Upper lobe of right lung (tissue), 1 donor: ENCODE measurements around the gene TBC1D1. TPM values are rescaled to one million over a fixed set of nuclear protein-coding genes. Genes with fewer than 3 reads are reported as not detected.
A peak's percentile ranks its signal among the peaks of the same experiment; 100 is the strongest.

Experiments
- ATAC-seq: fragments of 200-7000 bp; cut with Tn5 transposase; one replicate; pipeline ENCODE4 v1.9.1; 2020; ENCODE audit warnings: mild to moderate bottlenecking, moderate library complexity
- DNase-seq: peaks from one replicate; pipeline ENCODE4 v3.0.0-alpha.2; 2020
- H3K27ac ChIP-seq: fragments of 200-600 bp; one replicate; pipeline ENCODE4 v1.8.0; 2022
- H3K27me3 ChIP-seq: fragments of 200-600 bp; one replicate; pipeline ENCODE4 v1.8.0; 2022; ENCODE audit warnings: mild to moderate bottlenecking
- H3K36me3 ChIP-seq: fragments of 200-600 bp; one replicate; pipeline ENCODE4 v1.8.0; 2022
- H3K4me1 ChIP-seq: fragments of 200-600 bp; one replicate; pipeline ENCODE4 v1.8.0; 2022
- H3K4me3 ChIP-seq: fragments of 200-600 bp; one replicate; pipeline ENCODE4 v1.8.0; 2022; ENCODE audit warnings: mild to moderate bottlenecking
- H3K9me3 ChIP-seq: fragments of 200-600 bp; one replicate; pipeline ENCODE4 v1.8.0; 2022
- intact Hi-C: fragments of 100-400 bp; cut with DNase I; formaldehyde crosslinking; loops from one replicate; pipeline ENCODE4 v1.11.0; 2022
- total RNA-seq: library from RNA; stranded (reverse); fragmentation: NEBNext Ultra II Directional; extraction: Animal tissue kit (Norgen Biotek cat#: 25700); gene quantifications from one replicate; pipeline ENCODE4 v1.2.1, GENCODE V29; 2021
- TF ChIP-seq, protein P1 (sequence below): fragments of 200-600 bp; IDR thresholded peaks from one replicate; pipeline ENCODE4 v1.8.0; 2022; ENCODE audit warnings: antibody characterized with exemption
- donor health status: DM: no; HTN: yes; CAD: no; lungs with severe emphysema.

Gene TBC1D1
- total RNA-seq, 1 donor from 2014 or later: 61.9 TPM

DNA sequence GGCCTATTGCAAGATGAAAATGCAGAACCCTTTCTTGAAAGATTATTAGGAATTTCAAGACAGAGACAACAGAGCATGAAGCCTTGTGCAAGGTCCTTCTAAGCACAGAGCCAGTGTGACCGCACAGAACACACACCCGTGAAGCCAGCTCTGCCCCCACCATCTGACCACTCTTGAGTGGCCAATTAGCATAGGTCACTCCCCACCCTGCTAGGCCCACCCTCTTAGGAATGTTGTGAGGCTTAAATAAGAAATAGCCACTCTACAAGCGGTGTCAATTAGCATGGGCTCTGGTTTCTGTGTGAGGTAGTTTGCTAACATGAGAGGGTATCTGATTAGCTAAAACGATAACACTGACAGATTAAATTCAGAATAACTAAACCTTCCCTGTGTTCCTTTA, 222.2 kb downstream of the TBC1D1 start:
- no peak overlapping the region for H3K27ac ChIP-seq
- TF ChIP-seq, protein P1, sequence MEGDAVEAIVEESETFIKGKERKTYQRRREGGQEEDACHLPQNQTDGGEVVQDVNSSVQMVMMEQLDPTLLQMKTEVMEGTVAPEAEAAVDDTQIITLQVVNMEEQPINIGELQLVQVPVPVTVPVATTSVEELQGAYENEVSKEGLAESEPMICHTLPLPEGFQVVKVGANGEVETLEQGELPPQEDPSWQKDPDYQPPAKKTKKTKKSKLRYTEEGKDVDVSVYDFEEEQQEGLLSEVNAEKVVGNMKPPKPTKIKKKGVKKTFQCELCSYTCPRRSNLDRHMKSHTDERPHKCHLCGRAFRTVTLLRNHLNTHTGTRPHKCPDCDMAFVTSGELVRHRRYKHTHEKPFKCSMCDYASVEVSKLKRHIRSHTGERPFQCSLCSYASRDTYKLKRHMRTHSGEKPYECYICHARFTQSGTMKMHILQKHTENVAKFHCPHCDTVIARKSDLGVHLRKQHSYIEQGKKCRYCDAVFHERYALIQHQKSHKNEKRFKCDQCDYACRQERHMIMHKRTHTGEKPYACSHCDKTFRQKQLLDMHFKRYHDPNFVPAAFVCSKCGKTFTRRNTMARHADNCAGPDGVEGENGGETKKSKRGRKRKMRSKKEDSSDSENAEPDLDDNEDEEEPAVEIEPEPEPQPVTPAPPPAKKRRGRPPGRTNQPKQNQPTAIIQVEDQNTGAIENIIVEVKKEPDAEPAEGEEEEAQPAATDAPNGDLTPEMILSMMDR: no peak
- H3K4me3 ChIP-seq: no peak overlapping the region
- no peak for DNase-seq
- H3K36me3 ChIP-seq: peaks cover 2% of the 10 kb centered on the region
- intact Hi-C loops: no loop called here
- ATAC-seq: no peak
- no peaks in the 10 kb centered on the region for H3K27me3 ChIP-seq
- H3K4me1 ChIP-seq: peaks cover 15% of the 10 kb centered on the region
- H3K9me3 ChIP-seq: no peaks in the 10 kb centered on the region

DNA sequence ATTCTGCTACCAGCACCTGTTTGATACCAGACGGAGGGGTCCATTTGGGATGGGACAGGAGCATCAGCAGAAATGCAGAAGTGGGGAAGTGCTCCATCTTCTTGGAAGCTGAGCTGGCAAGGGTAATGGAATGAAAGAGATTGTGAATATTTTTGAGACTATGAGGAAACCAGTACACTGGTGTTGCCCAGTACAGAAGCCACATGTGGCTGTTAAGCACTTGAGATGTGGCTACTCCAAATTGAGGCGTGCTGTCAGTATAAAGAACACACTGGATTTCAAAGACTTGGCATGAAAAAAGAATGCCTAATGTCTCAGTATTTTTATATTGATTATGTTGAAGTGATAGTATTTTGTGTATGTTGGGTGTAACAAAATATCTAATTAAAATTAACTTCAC, 222.7 kb downstream of the TBC1D1 start:
- intact Hi-C loops: no loop called here
- H3K4me1 ChIP-seq: peaks cover 15% of the 10 kb centered on the region

DNA sequence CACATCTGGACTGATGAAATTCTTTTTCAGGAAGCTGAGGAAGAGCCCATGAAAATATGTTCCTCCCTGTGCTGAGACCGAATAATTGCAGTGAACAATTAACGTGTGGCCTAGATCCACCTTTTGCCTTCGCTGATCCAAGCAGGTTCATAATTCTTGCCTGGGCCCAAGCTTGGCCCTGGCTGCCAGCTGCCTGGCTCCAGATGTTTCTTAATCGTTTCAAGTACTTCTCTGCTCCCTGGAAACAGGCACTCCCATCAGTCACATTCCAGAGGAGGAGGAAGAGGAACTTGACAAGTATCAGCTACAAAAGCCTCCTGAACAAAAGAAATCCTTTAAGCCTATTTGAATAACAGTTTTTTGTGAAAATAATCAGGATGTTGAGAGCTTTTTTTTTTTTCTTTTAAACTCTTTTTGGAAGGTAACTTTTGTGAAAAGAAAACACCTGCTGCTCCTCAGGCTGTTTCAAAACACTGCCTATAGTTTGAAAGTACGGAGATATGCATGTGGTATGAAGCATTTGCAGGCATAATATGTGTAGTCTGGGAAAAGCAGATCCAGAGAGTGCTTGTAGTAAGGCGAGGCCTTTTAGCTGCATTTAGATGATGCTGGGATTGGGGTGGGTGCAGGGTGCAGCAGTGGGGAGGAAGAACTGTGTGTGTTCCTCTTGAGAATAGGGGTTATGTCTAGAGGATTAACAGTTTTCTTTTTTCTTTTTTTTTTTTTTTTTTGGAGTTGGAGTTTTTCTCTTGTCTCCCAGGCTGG, 223.7 kb downstream of the TBC1D1 start:
- Histone ChIP-seq H3K36me3 (peaks cover 8% of the 10 kb centered on the region), H3K27ac (no peak overlapping the region), H3K27me3 (no peaks in the 10 kb centered on the region), H3K4me3 (no peak overlapping the region), H3K9me3 (no peaks in the 10 kb centered on the region), H3K4me1 (peaks cover 15% of the 10 kb centered on the region)
- intact Hi-C loops: no loop called here
- ATAC-seq (peak; percentile 58), DNase-seq (no peak)
- TF ChIP-seq, protein P1: no peak

More for the DNA sequence above, 222.7 kb downstream of the TBC1D1 start:
- no peak overlapping the region for H3K27ac ChIP-seq
- no peak for ATAC-seq
- H3K4me3 ChIP-seq: no peak overlapping the region
- H3K27me3 ChIP-seq: no peaks in the 10 kb centered on the region
- peaks cover 6% of the 10 kb centered on the region for H3K36me3 ChIP-seq
- no peaks in the 10 kb centered on the region for H3K9me3 ChIP-seq
- TF ChIP-seq, protein P1: no peak
- DNase-seq: no peak

DNA sequence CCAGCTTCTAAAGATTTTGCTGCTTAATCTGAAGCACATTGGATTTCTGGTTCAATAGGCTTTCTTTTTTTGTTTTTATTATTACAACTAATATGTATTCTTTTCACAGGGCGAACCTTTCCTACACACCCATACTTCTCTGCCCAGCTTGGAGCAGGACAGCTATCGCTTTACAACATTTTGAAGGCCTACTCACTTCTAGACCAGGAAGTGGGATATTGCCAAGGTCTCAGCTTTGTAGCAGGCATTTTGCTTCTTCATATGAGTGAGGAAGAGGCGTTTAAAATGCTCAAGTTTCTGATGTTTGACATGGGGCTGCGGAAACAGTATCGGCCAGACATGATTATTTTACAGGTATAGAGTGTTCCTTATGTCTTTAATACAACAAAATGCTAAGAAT, 224.7 kb downstream of the TBC1D1 start:
- Histone ChIP-seq H3K27me3 (no peaks in the 10 kb centered on the region), H3K9me3 (no peaks in the 10 kb centered on the region), H3K4me3 (no peak overlapping the region), H3K27ac (no peak overlapping the region), H3K36me3 (peaks cover 8% of the 10 kb centered on the region), H3K4me1 (peaks cover 15% of the 10 kb centered on the region)
- ATAC-seq (no peak), DNase-seq (no peak)
- intact Hi-C loops: no loop called here
- TF ChIP-seq, protein P1: no peak

DNA sequence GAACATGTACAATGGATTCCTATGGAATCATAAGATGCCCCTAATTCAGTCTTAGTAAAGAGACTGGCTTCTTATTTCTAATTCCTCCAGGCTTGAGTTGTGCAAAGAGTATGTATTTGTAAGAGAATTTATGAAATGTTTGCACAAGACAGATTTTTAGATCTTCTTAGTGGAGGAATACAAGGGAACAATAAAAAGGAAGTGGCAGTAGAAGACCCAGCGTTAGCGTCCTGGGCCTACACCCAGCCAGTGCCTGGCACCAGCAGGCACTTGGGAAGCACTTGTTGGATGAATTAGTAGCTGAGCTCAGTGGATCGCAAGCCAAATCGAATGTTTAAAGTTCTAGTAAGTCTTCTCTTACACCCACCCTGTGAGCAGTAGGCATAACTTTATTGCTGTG, 226.7 kb downstream of the TBC1D1 start:
- H3K9me3 ChIP-seq: no peaks in the 10 kb centered on the region
- intact Hi-C loops: no loop called here
- no peaks in the 10 kb centered on the region for H3K27me3 ChIP-seq
- DNase-seq (no peak), ATAC-seq (peak; percentile 76)
- TF ChIP-seq, protein P1: no peak
- no peak overlapping the region for H3K27ac ChIP-seq
- H3K4me3 ChIP-seq: no peak overlapping the region
- peaks cover 15% of the 10 kb centered on the region for H3K36me3 ChIP-seq
- H3K4me1 ChIP-seq: peaks cover 15% of the 10 kb centered on the region
